ES-I3 (cell line): ENCODE data around the gene BCL2L11.

Source experiments
- H3K36me3 ChIP-seq: 2 replicates; pipeline ENCODE4 v1.6.1; 2013; ENCODE audit warnings: mild to moderate bottlenecking, low read length, control low read depth, moderate library complexity; ENCODE audit not compliant: insufficient read depth
- H3K4me1 ChIP-seq: 2 replicates; pipeline ENCODE4 v1.6.1; 2013; ENCODE audit warnings: mild to moderate bottlenecking, control low read depth, low read length; ENCODE audit not compliant: insufficient read depth
- H3K9ac ChIP-seq: 2 replicates; pipeline ENCODE4 v1.6.1; 2013; ENCODE audit warnings: low read depth, mild to moderate bottlenecking, low read length, moderate library complexity
- H3K9me3 ChIP-seq: 2 replicates; pipeline ENCODE4 v1.6.1; 2013; ENCODE audit warnings: mild to moderate bottlenecking, low read length, moderate library complexity; ENCODE audit not compliant: control insufficient read depth, insufficient read depth

The BCL2L11 gene

GRCh38 chr2:111192776-111193368 is 72.2 kb downstream of the BCL2L11 start:
- Histone ChIP-seq H3K9me3 (no peaks in the 10 kb centered on the region), H3K36me3 (no peaks in the 10 kb centered on the region), H3K9ac (no peak overlapping the region), H3K4me1 (no peaks in the 10 kb centered on the region)

DNA sequence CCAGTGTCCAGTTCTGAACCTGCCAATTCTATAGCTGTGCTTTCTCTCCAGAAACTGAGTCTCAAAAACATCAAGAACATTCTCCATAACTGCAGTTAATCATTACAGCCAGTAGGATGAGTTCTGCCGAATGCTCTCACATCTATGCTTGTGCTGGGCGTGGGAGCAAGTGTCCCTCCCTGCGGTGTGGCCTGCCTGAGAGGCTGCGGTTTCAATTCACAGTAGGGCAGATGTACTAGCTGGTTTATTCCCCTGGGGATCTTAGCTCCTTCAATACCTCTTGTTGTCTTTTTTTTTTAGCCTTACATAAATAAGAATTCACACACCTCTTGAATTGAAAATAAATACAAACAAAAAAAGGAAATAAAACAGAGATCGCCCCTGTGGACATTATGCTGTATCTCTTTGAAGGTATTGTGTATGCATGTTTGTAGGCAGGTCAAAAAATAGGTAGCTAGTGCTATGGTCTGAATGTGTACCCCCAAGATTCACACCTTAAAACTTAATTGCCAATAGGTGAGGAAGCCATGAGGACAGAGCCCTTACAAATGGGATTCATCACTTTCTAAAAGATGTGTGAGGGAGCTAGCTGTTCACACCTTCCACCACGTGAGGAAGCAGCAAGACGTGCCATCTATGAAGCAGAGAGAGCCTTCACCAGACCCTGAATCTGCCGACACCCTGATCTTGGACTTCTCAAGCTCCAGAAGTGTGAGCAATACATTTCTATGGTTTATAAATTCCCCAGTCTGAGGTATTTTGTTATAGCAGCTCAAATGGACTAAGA is 74.3 kb downstream of the BCL2L11 start:
- Histone ChIP-seq H3K9me3 (no peaks in the 10 kb centered on the region), H3K9ac (no peak overlapping the region), H3K36me3 (no peaks in the 10 kb centered on the region), H3K4me1 (no peaks in the 10 kb centered on the region)

DNA sequence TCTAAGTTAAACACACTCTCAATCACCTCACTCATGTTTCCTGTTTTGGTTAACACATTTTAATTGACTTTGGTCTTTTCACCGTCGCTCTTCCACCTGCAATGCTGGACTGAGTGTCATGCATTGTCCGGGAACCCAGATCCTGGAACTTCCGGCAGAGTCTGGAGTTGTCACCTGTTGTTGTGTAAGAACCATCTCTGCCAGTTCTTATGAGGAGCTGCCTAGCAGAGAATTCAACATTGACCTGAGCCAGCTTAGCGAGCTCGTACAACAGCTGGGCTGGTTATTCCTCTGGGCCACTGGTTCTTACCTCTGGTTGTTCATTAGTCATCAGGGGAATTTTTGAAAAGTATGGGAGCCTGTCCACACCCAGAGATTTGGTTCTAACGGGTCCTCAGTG is 75.7 kb downstream of the BCL2L11 start:
- Histone ChIP-seq H3K4me1 (no peaks in the 10 kb centered on the region), H3K9ac (no peak overlapping the region), H3K9me3 (no peaks in the 10 kb centered on the region), H3K36me3 (no peaks in the 10 kb centered on the region)

DNA sequence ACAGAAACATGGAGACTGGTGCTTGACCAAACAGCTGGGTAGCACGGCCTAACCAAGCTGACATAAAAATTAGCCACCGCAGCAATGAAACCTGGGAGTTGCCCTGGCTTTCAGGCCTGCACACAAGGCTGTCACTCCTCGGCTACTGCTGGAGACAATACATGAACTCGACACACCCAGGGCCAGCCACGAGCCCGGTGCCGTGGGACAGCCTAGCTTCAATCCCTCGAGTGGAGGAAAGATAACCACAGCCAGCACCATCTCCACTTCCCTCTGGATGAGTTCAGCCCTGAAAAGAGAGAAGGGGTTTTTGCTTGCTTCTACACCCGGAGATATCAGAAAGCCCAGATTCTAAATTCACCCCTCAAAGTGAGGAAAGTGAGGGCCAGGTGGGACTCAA is 78.0 kb downstream of the BCL2L11 start:
- Histone ChIP-seq H3K9me3 (no peaks in the 10 kb centered on the region), H3K9ac (no peak overlapping the region), H3K4me1 (no peaks in the 10 kb centered on the region), H3K36me3 (no peaks in the 10 kb centered on the region)

DNA sequence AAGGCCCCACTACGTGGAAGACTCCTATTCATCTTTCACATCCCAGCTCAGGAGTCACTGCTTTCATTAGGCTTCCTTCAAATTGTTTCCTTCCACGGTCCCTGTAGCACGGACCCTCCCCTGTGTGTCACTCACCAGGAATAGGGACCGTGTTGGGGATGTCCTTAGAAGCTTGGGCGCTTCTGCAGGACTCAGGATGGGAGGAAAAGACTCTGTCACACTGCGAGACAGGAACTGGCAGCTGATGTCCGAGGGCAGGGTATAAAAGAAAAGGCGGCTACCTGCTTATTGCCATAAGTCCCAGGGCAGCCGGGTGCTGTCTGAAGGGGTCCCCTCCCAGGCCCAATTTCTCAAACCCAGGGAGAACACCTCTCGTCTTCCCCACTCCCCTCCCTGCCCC is 79.1 kb downstream of the BCL2L11 start:
- Histone ChIP-seq H3K4me1 (no peaks in the 10 kb centered on the region), H3K9ac (no peak overlapping the region), H3K36me3 (no peaks in the 10 kb centered on the region), H3K9me3 (no peaks in the 10 kb centered on the region)

DNA sequence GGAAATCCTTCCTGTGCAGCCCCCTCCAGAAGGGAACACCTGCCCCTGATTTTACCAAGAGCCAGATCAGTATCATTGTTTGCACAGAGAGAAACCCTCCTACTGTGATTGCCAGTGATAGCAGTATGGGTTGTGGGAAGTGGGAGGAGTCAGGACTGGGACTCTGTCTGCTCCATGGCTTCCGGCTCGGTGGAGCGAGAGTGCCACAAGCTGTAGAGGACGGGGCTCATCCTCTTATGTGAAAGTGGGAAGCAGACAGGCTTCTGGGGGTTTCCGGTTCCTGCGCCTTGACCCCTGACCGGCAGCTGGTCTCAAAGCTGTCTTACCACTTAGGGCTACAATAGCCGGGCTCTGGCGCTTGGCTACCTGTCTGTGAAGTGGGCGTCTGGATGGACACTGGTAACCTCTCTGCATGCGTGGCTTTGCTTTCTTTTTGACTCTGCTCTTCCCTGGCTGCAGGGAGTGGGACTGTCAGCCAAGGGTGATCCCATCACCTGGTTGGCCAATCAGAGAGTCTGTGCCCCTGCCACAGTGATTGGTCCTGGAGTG is 79.7 kb downstream of the BCL2L11 start:
- Histone ChIP-seq H3K36me3 (no peaks in the 10 kb centered on the region), H3K4me1 (no peaks in the 10 kb centered on the region), H3K9me3 (no peaks in the 10 kb centered on the region), H3K9ac (no peak overlapping the region)

GRCh38 chr2:111201214-111201613 is 80.5 kb downstream of the BCL2L11 start:
- no peaks in the 10 kb centered on the region for H3K4me1 ChIP-seq
- no peaks in the 10 kb centered on the region for H3K9me3 ChIP-seq
- H3K36me3 ChIP-seq: no peaks in the 10 kb centered on the region
- no peak overlapping the region for H3K9ac ChIP-seq

GRCh38 chr2:111202266-111203040 is 81.7 kb downstream of the BCL2L11 start:
- Histone ChIP-seq H3K36me3 (no peaks in the 10 kb centered on the region), H3K4me1 (no peaks in the 10 kb centered on the region), H3K9ac (no peak overlapping the region), H3K9me3 (no peaks in the 10 kb centered on the region)

- Histone ChIP-seq H3K4me1 (no peaks in the 10 kb centered on the region), H3K9ac (no peak overlapping the region), H3K9me3 (no peaks in the 10 kb centered on the region), H3K36me3 (no peaks in the 10 kb centered on the region)
These were observed 84.0 kb downstream of the BCL2L11 start for GRCh38 chr2:111204706-111205105.

DNA sequence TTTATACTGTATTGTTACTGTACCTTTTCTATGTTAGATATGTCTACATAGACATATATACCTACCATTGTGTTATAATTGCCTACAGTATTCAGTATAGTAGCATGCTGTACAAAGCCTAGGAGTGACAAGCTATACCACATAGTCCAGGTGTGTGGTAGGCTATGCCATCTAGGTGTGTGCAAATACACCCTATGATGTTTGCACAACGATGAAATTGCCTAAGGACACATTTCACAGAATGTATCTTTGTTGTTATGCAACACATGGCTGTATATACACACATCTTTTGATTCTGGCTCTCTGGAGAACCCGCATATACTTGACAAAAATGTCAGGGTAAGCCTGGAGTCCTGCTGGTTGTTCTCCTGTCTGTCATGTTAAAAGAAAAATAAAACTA is 85.1 kb downstream of the BCL2L11 start:
- H3K9me3 ChIP-seq: no peaks in the 10 kb centered on the region
- H3K9ac ChIP-seq: no peak overlapping the region
- no peaks in the 10 kb centered on the region for H3K4me1 ChIP-seq
- H3K36me3 ChIP-seq: no peaks in the 10 kb centered on the region

DNA sequence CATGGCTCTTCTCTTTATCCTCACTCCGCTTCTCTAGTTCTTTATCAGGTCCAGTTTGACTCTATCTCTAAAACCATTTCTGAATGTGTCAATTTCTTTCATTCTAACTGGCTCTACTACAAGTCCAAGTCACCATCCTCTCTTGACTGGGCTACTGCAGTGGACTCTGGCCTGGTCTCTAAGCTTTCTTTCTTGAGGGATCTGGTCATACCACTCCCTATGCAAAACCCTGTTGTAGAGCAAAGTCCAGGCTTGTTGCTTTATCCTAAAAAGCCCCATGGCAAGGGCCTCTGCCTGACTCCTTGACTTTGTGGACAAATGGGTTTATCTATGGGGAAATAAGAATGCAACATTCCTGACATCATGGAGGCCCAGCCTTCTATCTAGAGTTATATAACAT is 87.1 kb downstream of the BCL2L11 start:
- Histone ChIP-seq H3K36me3 (no peaks in the 10 kb centered on the region), H3K4me1 (no peaks in the 10 kb centered on the region), H3K9ac (no peak overlapping the region), H3K9me3 (no peaks in the 10 kb centered on the region)

DNA sequence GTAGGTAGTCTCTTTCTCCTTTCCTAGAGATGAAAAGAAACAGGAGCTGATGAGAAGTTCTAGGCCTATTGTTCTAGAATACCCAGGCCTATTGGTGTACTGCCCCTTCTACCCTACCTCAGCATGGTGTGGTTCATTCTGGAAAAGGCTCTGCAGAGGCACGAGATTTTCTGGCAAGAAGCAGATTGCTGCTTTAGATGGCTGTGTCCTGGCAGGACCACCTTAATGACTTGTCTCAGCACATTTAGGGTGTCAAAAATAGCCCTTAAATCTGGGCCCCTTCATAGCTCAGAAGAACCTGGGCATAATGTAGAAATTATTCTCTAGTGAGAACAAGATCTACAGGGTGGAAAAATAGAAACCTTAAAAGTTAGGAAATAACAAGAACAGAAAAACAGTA is 87.9 kb downstream of the BCL2L11 start:
- no peaks in the 10 kb centered on the region for H3K4me1 ChIP-seq
- no peak overlapping the region for H3K9ac ChIP-seq
- H3K9me3 ChIP-seq: no peaks in the 10 kb centered on the region; the same call in 1 of the 2 replicates
- H3K36me3 ChIP-seq: no peaks in the 10 kb centered on the region

DNA sequence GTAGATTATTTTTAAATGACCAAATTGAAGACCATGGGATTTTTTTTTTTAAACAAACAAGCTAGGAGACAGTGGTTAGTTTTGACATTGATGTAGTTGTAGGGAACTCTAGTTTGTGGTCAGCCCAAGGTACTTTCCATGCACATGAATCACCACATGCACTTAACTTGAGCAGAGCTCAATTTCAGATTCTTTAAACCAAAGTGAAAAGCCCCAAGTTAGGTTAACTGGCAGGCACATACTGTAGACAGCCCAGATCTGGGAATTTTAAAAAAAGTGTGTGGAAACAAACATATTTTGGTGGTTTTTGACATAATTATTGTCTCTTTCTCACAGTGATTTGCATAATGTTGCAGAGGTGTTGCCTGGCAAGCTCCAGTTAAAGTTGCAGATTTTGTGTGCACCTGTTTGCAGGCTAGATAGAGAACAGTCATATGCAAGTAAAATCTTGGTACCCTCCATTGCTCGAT is 88.4 kb downstream of the BCL2L11 start:
- Histone ChIP-seq H3K9ac (no peak overlapping the region), H3K9me3 (no peaks in the 10 kb centered on the region; the same call in 1 of the 2 replicates), H3K36me3 (no peaks in the 10 kb centered on the region), H3K4me1 (no peaks in the 10 kb centered on the region)

GRCh38 chr2:111210036-111210435 is 89.3 kb downstream of the BCL2L11 start:
- Histone ChIP-seq H3K9me3 (no peaks in the 10 kb centered on the region; the same call in 1 of the 2 replicates), H3K9ac (no peak overlapping the region), H3K36me3 (no peaks in the 10 kb centered on the region), H3K4me1 (no peaks in the 10 kb centered on the region)
